ENCODE data around the gene EIF4G3.

DNA sequence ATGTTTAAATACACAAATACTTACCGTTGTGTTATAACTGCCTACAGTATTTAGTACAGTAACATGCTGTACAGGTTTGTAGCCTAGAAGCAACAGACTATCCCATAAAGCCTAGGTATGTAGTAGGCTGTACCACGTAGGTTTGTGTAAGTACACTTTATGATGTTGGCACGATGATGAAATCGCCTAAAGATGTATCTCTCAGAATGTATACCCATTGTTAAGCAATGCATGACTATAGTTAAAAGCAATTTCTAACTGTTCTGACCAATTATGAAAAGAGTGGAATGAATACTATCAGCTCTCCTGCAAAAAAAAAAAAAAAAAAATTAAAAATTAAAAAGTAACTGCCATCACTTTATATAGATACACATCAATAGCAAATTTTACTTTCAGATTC, 401.0 kb downstream of the EIF4G3 start:
- TF ChIP-seq, protein P1, sequence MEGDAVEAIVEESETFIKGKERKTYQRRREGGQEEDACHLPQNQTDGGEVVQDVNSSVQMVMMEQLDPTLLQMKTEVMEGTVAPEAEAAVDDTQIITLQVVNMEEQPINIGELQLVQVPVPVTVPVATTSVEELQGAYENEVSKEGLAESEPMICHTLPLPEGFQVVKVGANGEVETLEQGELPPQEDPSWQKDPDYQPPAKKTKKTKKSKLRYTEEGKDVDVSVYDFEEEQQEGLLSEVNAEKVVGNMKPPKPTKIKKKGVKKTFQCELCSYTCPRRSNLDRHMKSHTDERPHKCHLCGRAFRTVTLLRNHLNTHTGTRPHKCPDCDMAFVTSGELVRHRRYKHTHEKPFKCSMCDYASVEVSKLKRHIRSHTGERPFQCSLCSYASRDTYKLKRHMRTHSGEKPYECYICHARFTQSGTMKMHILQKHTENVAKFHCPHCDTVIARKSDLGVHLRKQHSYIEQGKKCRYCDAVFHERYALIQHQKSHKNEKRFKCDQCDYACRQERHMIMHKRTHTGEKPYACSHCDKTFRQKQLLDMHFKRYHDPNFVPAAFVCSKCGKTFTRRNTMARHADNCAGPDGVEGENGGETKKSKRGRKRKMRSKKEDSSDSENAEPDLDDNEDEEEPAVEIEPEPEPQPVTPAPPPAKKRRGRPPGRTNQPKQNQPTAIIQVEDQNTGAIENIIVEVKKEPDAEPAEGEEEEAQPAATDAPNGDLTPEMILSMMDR (IDR thresholded peaks at IDR 0.05) = no peak
- TF ChIP-seq POLR2A (IDR thresholded peaks at IDR 0.05) (no peak), EP300 (IDR thresholded peaks at IDR 0.05) (no peak)
